Measurements from ENCODE around the gene FOXD3.
A peak's percentile ranks its signal among the peaks of the same experiment; 100 is the strongest.

FOXD3 gene

GRCh38 chr1:63305043-63305442, 17.3 kb upstream of the FOXD3 start:
- DNase-seq (ENCODE audit: low read depth) = no peak
- TF ChIP-seq CTCF (IDR thresholded peaks at IDR 0.05; ENCODE audit: low read depth, low read length) (no peak), MAX (IDR thresholded peaks at IDR 0.05; ENCODE audit: low read depth, low read length) (no peak), POLR2A (IDR thresholded peaks at IDR 0.05; ENCODE audit: extremely low read depth, insufficient read length) (no peak), MYC (IDR thresholded peaks at IDR 0.05; ENCODE audit: low read depth, low read length) (no peak)
- no peak overlapping the region for H3K4me3 ChIP-seq (ENCODE audit: low read depth, low read length)

DNA sequence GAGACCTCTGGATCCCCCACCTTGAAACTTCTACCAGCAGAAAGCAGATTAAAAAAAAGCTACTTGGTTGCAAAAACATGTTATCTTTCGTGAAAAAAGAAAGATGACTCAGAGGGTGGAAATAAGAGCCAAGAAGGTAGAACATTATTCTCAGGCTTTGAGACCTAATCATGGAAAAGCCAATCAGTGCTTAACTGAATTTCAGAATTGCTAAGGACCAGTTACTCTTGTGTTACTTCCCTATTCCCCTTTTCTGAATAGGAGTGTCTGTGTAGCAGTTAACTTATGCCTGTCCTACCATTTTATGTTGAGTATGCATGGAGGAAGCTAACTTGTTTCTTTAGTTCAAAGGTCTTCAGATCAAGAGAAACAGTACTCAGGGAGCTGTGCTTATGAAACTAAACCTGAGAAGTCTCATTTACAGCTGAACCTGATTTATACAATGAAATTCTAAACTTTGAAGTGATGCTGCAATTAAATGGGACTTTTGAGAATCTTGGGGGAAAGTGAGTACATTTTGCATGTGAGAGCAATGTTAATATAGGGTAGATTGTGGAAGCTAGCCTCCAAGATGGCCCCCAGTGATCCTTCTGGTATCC, 15.1 kb upstream of the FOXD3 start:
- no peak for DNase-seq (ENCODE audit: low read depth)
- TF ChIP-seq MYC (IDR thresholded peaks at IDR 0.05; ENCODE audit: low read depth, low read length) = no peak
- no peak for TF ChIP-seq CTCF (IDR thresholded peaks at IDR 0.05; ENCODE audit: low read depth, low read length)
- TF ChIP-seq MAX (IDR thresholded peaks at IDR 0.05; ENCODE audit: low read depth, low read length) = no peak
- no peak for TF ChIP-seq POLR2A (IDR thresholded peaks at IDR 0.05; ENCODE audit: extremely low read depth, insufficient read length)
- H3K4me3 ChIP-seq (ENCODE audit: low read depth, low read length) = no peak overlapping the region

- no peak for DNase-seq (ENCODE audit: low read depth)
- no peak overlapping the region for H3K4me3 ChIP-seq (ENCODE audit: low read depth, low read length)
- TF ChIP-seq POLR2A (IDR thresholded peaks at IDR 0.05; ENCODE audit: extremely low read depth, insufficient read length) (no peak), MAX (IDR thresholded peaks at IDR 0.05; ENCODE audit: low read depth, low read length) (no peak), CTCF (IDR thresholded peaks at IDR 0.05; ENCODE audit: low read depth, low read length) (no peak), MYC (IDR thresholded peaks at IDR 0.05; ENCODE audit: low read depth, low read length) (no peak)
Observed at GRCh38 chr1:63316598-63316983, 5.8 kb upstream of the FOXD3 start.

DNA sequence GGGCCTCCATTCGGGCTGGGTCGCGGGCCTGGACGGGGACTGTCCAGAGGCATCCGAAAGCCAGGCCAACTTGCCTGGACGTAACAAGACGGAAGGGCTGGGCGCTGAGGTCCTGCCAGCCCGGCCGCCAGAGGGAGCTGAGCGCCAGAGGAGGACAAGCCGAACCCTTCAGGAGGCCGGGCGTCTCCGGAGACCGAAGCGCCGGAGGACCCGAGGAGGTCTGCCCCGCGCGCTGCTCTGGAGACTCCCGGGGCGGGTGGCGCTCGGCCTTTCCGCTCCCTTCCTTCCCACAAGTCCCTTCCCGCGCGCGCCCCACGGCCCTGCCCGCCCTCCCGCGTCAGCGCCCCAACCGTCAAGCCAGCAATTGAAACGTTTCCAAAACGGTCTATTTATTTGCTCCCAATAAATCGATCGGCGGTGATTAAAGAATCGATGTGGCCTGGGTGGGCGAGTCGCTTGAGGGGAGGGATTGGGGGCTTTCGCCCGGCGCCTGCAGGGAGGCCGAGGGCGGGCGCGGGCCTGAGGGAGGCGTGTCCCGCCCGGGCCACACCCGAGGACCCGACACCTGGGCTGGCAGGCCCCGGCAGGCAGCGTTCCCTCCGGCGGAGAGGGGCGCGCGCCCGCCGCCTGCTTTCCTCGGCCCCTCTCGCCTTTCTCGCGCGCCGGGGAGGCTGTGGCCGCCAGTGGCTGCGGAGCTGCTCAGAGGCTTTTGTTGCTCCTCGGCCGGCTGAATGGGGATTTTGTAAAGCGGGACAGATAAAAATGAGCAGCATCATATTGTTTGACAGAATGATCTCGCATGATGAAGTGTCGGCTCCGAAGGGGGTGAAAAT, 5.2 kb upstream of the FOXD3 start:
- TF ChIP-seq POLR2A (IDR thresholded peaks at IDR 0.05; ENCODE audit: extremely low read depth, insufficient read length) (no peak), CTCF (IDR thresholded peaks at IDR 0.05; ENCODE audit: low read depth, low read length) (peak; percentile 57)
- peak; percentile 83 for DNase-seq (ENCODE audit: low read depth)

GRCh38 chr1:63317817-63318152, 4.6 kb upstream of the FOXD3 start:
- H3K4me3 ChIP-seq (ENCODE audit: low read depth, low read length) = peak overlapping the region; percentile 21
- DNase-seq (ENCODE audit: low read depth) = no peak
- TF ChIP-seq POLR2A (IDR thresholded peaks at IDR 0.05; ENCODE audit: extremely low read depth, insufficient read length) (no peak), MAX (IDR thresholded peaks at IDR 0.05; ENCODE audit: low read depth, low read length) (no peak), CTCF (IDR thresholded peaks at IDR 0.05; ENCODE audit: low read depth, low read length) (no peak), MYC (IDR thresholded peaks at IDR 0.05; ENCODE audit: low read depth, low read length) (no peak)

More for the DNA sequence above, 5.2 kb upstream of the FOXD3 start:
- peak overlapping the region; percentile 28 for H3K4me3 ChIP-seq (ENCODE audit: low read depth, low read length)
